OCI-LY7 (cell line): ENCODE data around the gene CYP2A7.

Experiments used
- CTCF ChIP-seq: fragments of 200-600 bp; sonication (generic); conservative IDR thresholded peaks from 2 replicates; pipeline ENCODE4 v1.5.1; 2014; ENCODE audit warnings: mild to moderate bottlenecking, antibody characterized with exemption, low read length, moderate library complexity, mixed read lengths
- EZH2phosphoT487 ChIP-seq: fragments of 200-600 bp; sonication (generic); IDR thresholded peaks from 2 replicates; pipeline ENCODE4 v1.6.1; 2018; ENCODE audit warnings: low read depth, borderline replicate concordance, mild to moderate bottlenecking, mixed run types, antibody characterized with exemption, low read length, moderate library complexity, mixed read lengths

DNA sequence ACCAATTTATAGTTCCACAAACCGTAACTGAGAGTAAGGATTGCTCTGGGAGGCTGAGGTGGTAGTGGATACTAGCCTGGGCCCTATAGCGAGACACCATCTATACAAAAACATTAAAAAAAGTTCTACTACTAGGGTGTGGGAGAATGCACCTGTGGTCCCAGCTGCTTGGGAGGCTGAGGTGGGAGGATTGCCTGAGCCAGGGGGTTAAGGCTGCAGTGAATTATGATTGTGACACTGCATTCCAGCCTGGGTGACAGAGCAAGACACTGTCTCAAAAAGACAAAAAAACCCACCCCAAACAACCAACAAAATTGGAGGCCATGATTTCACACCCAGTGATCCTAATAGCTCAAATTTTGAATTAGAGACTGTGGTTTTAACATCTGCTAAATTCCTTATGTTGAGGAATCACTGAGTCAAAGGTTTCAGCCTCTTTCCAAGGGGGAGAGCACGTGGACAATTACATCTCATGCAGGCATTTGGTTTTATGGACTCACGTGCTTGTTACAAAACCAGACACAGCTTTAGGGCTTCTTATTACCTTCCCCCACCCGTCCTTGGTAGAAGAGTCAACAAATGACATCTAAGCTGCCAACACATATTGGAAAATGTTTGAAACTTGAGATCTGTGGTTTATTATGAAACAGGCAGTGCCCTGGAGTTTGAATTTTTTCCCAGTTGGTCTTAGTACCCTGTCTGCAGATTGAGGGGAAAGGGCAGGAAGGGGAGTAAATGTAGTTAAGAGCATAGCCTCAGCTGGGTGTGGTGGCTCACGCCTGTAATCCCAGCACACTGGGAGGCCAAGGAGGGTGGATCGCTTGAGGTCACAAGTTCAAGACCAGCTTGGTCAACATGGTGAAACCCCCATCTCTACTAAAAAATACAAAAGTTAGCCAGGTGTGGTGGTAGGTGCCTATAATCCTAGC lies 50.3 kb downstream of the CYP2A7 start:
- TF ChIP-seq CTCF, result no peak
- TF ChIP-seq EZH2phosphoT487, result no peak
